GM23338 (cell line): ENCODE data around the gene PCSK5. TPM values are rescaled to one million over a fixed set of nuclear protein-coding genes. Genes with fewer than 3 reads are reported as not detected.

Experiments used
- ATAC-seq: fragments of 200-7000 bp; cut with Tn5 transposase; 3 replicates; pipeline ENCODE4 v1.9.1; 2020
- DNase-seq: peaks from one replicate; pipeline ENCODE4 v3.0.0-alpha.2; 2015; ENCODE audit warnings: low spot score
- H2AFZ ChIP-seq: fragments of 200-600 bp; sonication (generic); 2 replicates; pipeline ENCODE4 v1.8.0; 2016; ENCODE audit warnings: antibody characterized with exemption, mild to moderate bottlenecking, moderate library complexity
- H3F3A ChIP-seq: fragments of 200-600 bp; sonication (generic); replicated peaks from 2 replicates; pipeline ENCODE4 v1.8.0; 2017; ENCODE audit warnings: antibody characterized with exemption, mixed run types, low read depth
- H3K27ac ChIP-seq: fragments of 200-600 bp; sonication (generic); 2 replicates; pipeline ENCODE4 v1.6.1; 2016; ENCODE audit warnings: low read depth
- H3K27me3 ChIP-seq: fragments of 200-600 bp; sonication (generic); 2 replicates; pipeline ENCODE4 v1.8.0; 2016; ENCODE audit warnings: mild to moderate bottlenecking, mixed run types, moderate library complexity; ENCODE audit not compliant: insufficient read depth
- H3K36me3 ChIP-seq: fragments of 200-600 bp; sonication (generic); 2 replicates; pipeline ENCODE4 v1.8.0; 2016; ENCODE audit warnings: mild to moderate bottlenecking; ENCODE audit not compliant: insufficient read depth
- H3K4me1 ChIP-seq: fragments of 200-600 bp; sonication (generic); 2 replicates; pipeline ENCODE4 v1.8.0; 2016; ENCODE audit warnings: mild to moderate bottlenecking, moderate library complexity; ENCODE audit not compliant: insufficient read depth
- H3K4me2 ChIP-seq: fragments of 200-600 bp; sonication (generic); 2 replicates; pipeline ENCODE4 v1.7.1; 2017; ENCODE audit warnings: mixed run types
- H3K4me3 ChIP-seq: fragments of 200-600 bp; sonication (generic); 2 replicates; pipeline ENCODE4 v1.6.1; 2016; ENCODE audit warnings: mixed run types
- H3K79me2 ChIP-seq: fragments of 200-600 bp; sonication (generic); replicated peaks from 2 replicates; pipeline ENCODE4 v1.8.0; 2017; ENCODE audit warnings: mild to moderate bottlenecking; ENCODE audit not compliant: insufficient read depth
- H3K9me2 ChIP-seq: fragments of 200-600 bp; sonication (generic); 2 replicates; pipeline ENCODE4 v1.8.0; 2017; ENCODE audit not compliant: insufficient read depth
- H4K20me1 ChIP-seq: fragments of 200-600 bp; sonication (generic); replicated peaks from 2 replicates; pipeline ENCODE4 v1.8.0; 2017; ENCODE audit warnings: mild to moderate bottlenecking; ENCODE audit not compliant: insufficient read depth
- H3K27ac Mint-ChIP-seq: 2 replicates; pipeline ENCODE4 v1.8.0; 2020; ENCODE audit warnings: inconsistent platforms, mild to moderate bottlenecking, moderate library complexity, mixed read lengths
- H3K27me3 Mint-ChIP-seq: 3 replicates; pipeline ENCODE4 v1.8.0; 2022; ENCODE audit warnings: low read depth, mild to moderate bottlenecking, moderate library complexity, mixed read lengths, inconsistent platforms; ENCODE audit not compliant: insufficient read depth, poor library complexity
- H3K36me3 Mint-ChIP-seq: 3 replicates; pipeline ENCODE4 v1.8.0; 2021; ENCODE audit warnings: low read depth, mild to moderate bottlenecking, inconsistent platforms, moderate library complexity, mixed read lengths
- H3K4me1 Mint-ChIP-seq: 3 replicates; pipeline ENCODE4 v1.8.0; 2020; ENCODE audit warnings: mild to moderate bottlenecking, inconsistent platforms, mixed read lengths
- H3K4me3 Mint-ChIP-seq: 3 replicates; pipeline ENCODE4 v1.8.0; 2021; ENCODE audit warnings: moderate library complexity, mild to moderate bottlenecking, inconsistent platforms, mixed read lengths
- H3K9me3 Mint-ChIP-seq: 3 replicates; pipeline ENCODE4 v1.8.0; 2020; ENCODE audit warnings: moderate library complexity, mild to moderate bottlenecking, inconsistent platforms, mixed read lengths
- CREB1 ChIP-seq: fragments of 250-450 bp; sonication (Bioruptor Pico); IDR thresholded peaks from 2 replicates; pipeline ENCODE4 v1.5.0; 2020; ENCODE audit warnings: low read depth, mild to moderate bottlenecking, moderate library complexity
- NANOG ChIP-seq: IDR thresholded peaks from 2 replicates; pipeline ENCODE4 v1.6.1; 2016; ENCODE audit warnings: antibody characterized with exemption, borderline replicate concordance
- POLR2AphosphoS5 ChIP-seq: IDR thresholded peaks from 2 replicates; pipeline ENCODE4 v1.6.1; 2016; ENCODE audit warnings: antibody characterized with exemption, low read depth
- polyA plus RNA-seq: library from polyadenylated mRNA; unstranded; fragments of >200 nt; fragmentation: Nextera tagmentation; extraction: Ambion mirVana; gene quantifications from 2 replicates; pipeline ENCODE4 v1.2.1, GENCODE V29; 2016
- total RNA-seq: library from RNA; depleted of rRNA; stranded (reverse); fragments of >200 nt; shearing (Covaris generic); gene quantifications from 2 replicates; pipeline ENCODE4 v1.2.3, GENCODE V29; 2014
- TF ChIP-seq, protein P1 (sequence below), 2 experiments: fragments of 200-600 bp in 1 of 2; sonication (generic) in 1 of 2; conservative IDR thresholded peaks; 2 replicates each; pipeline versions ENCODE4 v1.5.1 to v1.6.1; 2016 to 2017; ENCODE audit warnings: antibody characterized with exemption in 2 of 2, low read depth in 2 of 2, mild to moderate bottlenecking in 2 of 2, moderate library complexity in 1 of 2
- TF ChIP-seq, protein P2 (sequence below): IDR thresholded peaks from 2 replicates; pipeline ENCODE4 v1.6.1; 2016; ENCODE audit warnings: antibody characterized with exemption
- TF ChIP-seq, protein P3 (sequence below): fragments of 250-450 bp; sonication (Bioruptor Pico); IDR thresholded peaks from 2 replicates; pipeline ENCODE4 v1.5.0; 2020; ENCODE audit warnings: mild to moderate bottlenecking, moderate library complexity

The PCSK5 gene
- total and polyA plus RNA-seq, 2 experiments from 2014 or later: 12.3 to 34.8 TPM

DNA sequence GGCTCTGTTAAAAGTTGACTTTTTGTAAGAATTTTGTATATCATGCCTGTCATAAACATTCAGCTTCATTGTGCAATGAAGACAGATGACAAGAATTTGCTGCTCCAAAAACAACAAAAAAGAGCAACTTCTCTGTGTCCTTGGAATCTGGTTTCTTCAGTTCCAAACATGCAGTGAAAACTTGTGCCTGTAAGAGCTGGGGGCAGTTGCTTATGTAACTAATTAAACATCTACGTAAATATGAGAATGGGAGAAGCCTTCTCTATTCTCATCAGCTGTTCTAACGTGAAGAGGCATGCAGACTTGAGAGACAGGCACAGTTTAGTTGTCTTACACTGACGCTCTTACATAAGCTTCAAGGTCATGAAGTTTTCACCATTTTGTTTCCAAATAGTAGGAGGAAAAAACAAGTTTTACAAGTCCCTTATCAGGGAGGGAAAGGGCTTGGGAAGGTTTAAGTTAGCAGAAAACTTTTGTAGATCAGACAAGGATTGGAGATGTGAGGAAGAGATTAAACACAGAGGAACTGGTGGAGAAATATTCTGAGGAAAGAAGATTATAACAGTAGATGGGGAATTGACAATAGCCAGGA, 333.4 kb downstream of the PCSK5 start:
- no peaks in the 10 kb centered on the region for H3F3A ChIP-seq
- Mint-ChIP-seq H3K27me3 (peaks cover 2% of the 10 kb centered on the region), H3K9me3 (no peaks in the 10 kb centered on the region), H3K4me1 (peaks cover 9% of the 10 kb centered on the region), H3K4me3 (no peak overlapping the region), H3K36me3 (no peaks in the 10 kb centered on the region), H3K27ac (no peak overlapping the region)
- H4K20me1 ChIP-seq: no peaks in the 10 kb centered on the region
- H3K27ac ChIP-seq: no peak overlapping the region
- no peaks in the 10 kb centered on the region for H3K79me2 ChIP-seq
- no peaks in the 10 kb centered on the region; the same call in 1 of the 2 replicates for H3K9me2 ChIP-seq
- TF ChIP-seq, protein P1, sequence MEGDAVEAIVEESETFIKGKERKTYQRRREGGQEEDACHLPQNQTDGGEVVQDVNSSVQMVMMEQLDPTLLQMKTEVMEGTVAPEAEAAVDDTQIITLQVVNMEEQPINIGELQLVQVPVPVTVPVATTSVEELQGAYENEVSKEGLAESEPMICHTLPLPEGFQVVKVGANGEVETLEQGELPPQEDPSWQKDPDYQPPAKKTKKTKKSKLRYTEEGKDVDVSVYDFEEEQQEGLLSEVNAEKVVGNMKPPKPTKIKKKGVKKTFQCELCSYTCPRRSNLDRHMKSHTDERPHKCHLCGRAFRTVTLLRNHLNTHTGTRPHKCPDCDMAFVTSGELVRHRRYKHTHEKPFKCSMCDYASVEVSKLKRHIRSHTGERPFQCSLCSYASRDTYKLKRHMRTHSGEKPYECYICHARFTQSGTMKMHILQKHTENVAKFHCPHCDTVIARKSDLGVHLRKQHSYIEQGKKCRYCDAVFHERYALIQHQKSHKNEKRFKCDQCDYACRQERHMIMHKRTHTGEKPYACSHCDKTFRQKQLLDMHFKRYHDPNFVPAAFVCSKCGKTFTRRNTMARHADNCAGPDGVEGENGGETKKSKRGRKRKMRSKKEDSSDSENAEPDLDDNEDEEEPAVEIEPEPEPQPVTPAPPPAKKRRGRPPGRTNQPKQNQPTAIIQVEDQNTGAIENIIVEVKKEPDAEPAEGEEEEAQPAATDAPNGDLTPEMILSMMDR (conservative IDR thresholded peaks at IDR 0.05; ENCODE audit: low read depth in 2 of 2): no peak
- TF ChIP-seq NANOG (no peak), POLR2AphosphoS5 (no peak), CREB1 (CRISPR knock-in tag) (no peak)
- TF ChIP-seq, protein P2, sequence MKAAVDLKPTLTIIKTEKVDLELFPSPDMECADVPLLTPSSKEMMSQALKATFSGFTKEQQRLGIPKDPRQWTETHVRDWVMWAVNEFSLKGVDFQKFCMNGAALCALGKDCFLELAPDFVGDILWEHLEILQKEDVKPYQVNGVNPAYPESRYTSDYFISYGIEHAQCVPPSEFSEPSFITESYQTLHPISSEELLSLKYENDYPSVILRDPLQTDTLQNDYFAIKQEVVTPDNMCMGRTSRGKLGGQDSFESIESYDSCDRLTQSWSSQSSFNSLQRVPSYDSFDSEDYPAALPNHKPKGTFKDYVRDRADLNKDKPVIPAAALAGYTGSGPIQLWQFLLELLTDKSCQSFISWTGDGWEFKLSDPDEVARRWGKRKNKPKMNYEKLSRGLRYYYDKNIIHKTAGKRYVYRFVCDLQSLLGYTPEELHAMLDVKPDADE: no peak
- TF ChIP-seq, protein P3, sequence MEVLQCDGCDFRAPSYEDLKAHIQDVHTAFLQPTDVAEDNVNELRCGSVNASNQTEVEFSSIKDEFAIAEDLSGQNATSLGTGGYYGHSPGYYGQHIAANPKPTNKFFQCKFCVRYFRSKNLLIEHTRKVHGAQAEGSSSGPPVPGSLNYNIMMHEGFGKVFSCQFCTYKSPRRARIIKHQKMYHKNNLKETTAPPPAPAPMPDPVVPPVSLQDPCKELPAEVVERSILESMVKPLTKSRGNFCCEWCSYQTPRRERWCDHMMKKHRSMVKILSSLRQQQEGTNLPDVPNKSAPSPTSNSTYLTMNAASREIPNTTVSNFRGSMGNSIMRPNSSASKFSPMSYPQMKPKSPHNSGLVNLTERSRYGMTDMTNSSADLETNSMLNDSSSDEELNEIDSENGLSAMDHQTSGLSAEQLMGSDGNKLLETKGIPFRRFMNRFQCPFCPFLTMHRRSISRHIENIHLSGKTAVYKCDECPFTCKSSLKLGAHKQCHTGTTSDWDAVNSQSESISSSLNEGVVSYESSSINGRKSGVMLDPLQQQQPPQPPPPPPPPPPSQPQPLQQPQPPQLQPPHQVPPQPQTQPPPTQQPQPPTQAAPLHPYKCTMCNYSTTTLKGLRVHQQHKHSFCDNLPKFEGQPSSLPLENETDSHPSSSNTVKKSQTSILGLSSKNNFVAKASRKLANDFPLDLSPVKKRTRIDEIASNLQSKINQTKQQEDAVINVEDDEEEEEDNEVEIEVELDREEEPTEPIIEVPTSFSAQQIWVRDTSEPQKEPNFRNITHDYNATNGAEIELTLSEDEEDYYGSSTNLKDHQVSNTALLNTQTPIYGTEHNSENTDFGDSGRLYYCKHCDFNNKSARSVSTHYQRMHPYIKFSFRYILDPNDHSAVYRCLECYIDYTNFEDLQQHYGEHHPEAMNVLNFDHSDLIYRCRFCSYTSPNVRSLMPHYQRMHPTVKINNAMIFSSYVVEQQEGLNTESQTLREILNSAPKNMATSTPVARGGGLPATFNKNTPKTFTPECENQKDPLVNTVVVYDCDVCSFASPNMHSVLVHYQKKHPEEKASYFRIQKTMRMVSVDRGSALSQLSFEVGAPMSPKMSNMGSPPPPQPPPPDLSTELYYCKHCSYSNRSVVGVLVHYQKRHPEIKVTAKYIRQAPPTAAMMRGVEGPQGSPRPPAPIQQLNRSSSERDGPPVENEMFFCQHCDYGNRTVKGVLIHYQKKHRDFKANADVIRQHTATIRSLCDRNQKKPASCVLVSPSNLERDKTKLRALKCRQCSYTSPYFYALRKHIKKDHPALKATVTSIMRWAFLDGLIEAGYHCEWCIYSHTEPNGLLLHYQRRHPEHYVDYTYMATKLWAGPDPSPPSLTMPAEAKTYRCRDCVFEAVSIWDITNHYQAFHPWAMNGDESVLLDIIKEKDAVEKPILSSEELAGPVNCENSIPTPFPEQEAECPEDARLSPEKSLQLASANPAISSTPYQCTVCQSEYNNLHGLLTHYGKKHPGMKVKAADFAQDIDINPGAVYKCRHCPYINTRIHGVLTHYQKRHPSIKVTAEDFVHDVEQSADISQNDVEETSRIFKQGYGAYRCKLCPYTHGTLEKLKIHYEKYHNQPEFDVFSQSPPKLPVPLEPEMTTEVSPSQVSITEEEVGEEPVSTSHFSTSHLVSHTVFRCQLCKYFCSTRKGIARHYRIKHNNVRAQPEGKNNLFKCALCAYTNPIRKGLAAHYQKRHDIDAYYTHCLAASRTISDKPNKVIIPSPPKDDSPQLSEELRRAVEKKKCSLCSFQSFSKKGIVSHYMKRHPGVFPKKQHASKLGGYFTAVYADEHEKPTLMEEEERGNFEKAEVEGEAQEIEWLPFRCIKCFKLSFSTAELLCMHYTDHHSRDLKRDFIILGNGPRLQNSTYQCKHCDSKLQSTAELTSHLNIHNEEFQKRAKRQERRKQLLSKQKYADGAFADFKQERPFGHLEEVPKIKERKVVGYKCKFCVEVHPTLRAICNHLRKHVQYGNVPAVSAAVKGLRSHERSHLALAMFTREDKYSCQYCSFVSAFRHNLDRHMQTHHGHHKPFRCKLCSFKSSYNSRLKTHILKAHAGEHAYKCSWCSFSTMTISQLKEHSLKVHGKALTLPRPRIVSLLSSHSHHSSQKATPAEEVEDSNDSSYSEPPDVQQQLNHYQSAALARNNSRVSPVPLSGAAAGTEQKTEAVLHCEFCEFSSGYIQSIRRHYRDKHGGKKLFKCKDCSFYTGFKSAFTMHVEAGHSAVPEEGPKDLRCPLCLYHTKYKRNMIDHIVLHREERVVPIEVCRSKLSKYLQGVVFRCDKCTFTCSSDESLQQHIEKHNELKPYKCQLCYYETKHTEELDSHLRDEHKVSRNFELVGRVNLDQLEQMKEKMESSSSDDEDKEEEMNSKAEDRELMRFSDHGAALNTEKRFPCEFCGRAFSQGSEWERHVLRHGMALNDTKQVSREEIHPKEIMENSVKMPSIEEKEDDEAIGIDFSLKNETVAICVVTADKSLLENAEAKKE (CRISPR knock-in tag): no peak
- H2AFZ ChIP-seq: no peak overlapping the region
- H3K4me2 ChIP-seq: no peak overlapping the region
- ATAC-seq (no peak), DNase-seq (no peak)
- no peaks in the 10 kb centered on the region for H3K27me3 ChIP-seq
- peaks cover 3% of the 10 kb centered on the region; the same call in 1 of the 2 replicates for H3K4me1 ChIP-seq
- H3K36me3 ChIP-seq: no peaks in the 10 kb centered on the region
- H3K4me3 ChIP-seq: no peak overlapping the region
